Measurements from ENCODE around the gene CEMIP. TPM values are rescaled to one million over a fixed set of nuclear protein-coding genes. Genes with fewer than 3 reads are reported as not detected.

CEMIP gene
- total and polyA plus RNA-seq, 10 of the 15 experiments (the other 5 are each of a cell fraction or from before 2014, with no cell fraction given): 0.01 to 0.44 (median 0.16) TPM; not detected in 6

GRCh38 chr15:80744415-80744814 is 34.8 kb upstream of the CEMIP start:
- intact Hi-C loops (cut with micrococcal nuclease; ENCODE audit: unreplicated experiment) (no loop called here), in situ Hi-C loops (cut with MboI) (no loop called here)
- Histone ChIP-seq H4K20me1 (ENCODE audit: control insufficient read depth, insufficient read depth) (no peaks in the 10 kb centered on the region), H3K4me3 (no peak overlapping the region), H3K27me3 (replicated peaks in 1 of 2; ENCODE audit: control insufficient read depth in 2 of 2, insufficient read depth in 2 of 2, low read length in 1 of 2) (no peaks in the 10 kb centered on the region), H3K4me1 (ENCODE audit: control insufficient read depth, insufficient read depth, low read length) (no peaks in the 10 kb centered on the region), H2AFZ (ENCODE audit: control insufficient read depth, low read depth, low read length) (no peak overlapping the region), H3K4me2 (ENCODE audit: control insufficient read depth, insufficient read depth) (no peak overlapping the region), H3K79me2 (ENCODE audit: control insufficient read depth, insufficient read depth, low read length) (no peaks in the 10 kb centered on the region), H3K36me3 (ENCODE audit: control insufficient read depth in 2 of 2, insufficient read depth in 2 of 2, low read length in 1 of 2) (no peaks in the 10 kb centered on the region), H3K9ac (ENCODE audit: control insufficient read depth, insufficient read depth, low read length) (no peak overlapping the region), H3K27ac (ENCODE audit: control insufficient read depth, insufficient read depth) (no peak overlapping the region), H3K9me3 (replicated peaks; ENCODE audit: control insufficient read depth, insufficient read depth, low read length) (peaks cover 2% of the 10 kb centered on the region; the same call in 1 of the 3 replicates)
- no peak for DNase-seq (ENCODE audit: low read depth, low spot score)
- no peak for FAIRE-seq
- no peak for TF ChIP-seq FOXK2 (IDR thresholded peaks at IDR 0.05)
- TF ChIP-seq PML (IDR thresholded peaks at IDR 0.05; ENCODE audit: low read length): no peak
- TF ChIP-seq SMAD1 (IDR thresholded peaks at IDR 0.05; ENCODE audit: low read depth, partially characterized antibody): no peak
- no peak for TF ChIP-seq HDGF (IDR thresholded peaks at IDR 0.05)
- TF ChIP-seq CBX5 (IDR thresholded peaks at IDR 0.05; ENCODE audit: low read depth): no peak
- no peak for TF ChIP-seq POU2F2 (IDR thresholded peaks at IDR 0.05; ENCODE audit: borderline replicate concordance, low read depth, low read length)
- no peak for TF ChIP-seq CREM (IDR thresholded peaks at IDR 0.05; ENCODE audit: low read depth)
- TF ChIP-seq NR2C2 (IDR thresholded peaks at IDR 0.05; ENCODE audit: borderline replicate concordance, control insufficient read depth, insufficient read length, low read depth): no peak
- no peak for TF ChIP-seq ELK1 (IDR thresholded peaks at IDR 0.05; ENCODE audit: low read depth, low read length)
- no peak for TF ChIP-seq TCF7 (IDR thresholded peaks at IDR 0.05; ENCODE audit: borderline replicate concordance)
- TF ChIP-seq ZSCAN29 (IDR thresholded peaks at IDR 0.05): no peak
- TF ChIP-seq ATF3 (IDR thresholded peaks at IDR 0.05; ENCODE audit: borderline replicate concordance, extremely low read depth, low read depth, low read length): no peak
- TF ChIP-seq NR2F1 (conservative IDR thresholded peaks at IDR 0.05): no peak
- no peak for TF ChIP-seq GATAD2B (conservative IDR thresholded peaks at IDR 0.05; ENCODE audit: low read depth)
- no peak for TF ChIP-seq KLF5 (IDR thresholded peaks at IDR 0.05; ENCODE audit: partially characterized antibody)
- TF ChIP-seq RUNX3 (IDR thresholded peaks at IDR 0.05; ENCODE audit: low read length): no peak
- no peak for TF ChIP-seq ZBTB40 (IDR thresholded peaks at IDR 0.05; ENCODE audit: borderline replicate concordance)
- TF ChIP-seq ZNF274 (IDR thresholded peaks at IDR 0.05; ENCODE audit: insufficient read depth, insufficient read length): no peak
- TF ChIP-seq JUNB (IDR thresholded peaks at IDR 0.05): no peak
- TF ChIP-seq NRF1 (conservative IDR thresholded peaks at IDR 0.05; ENCODE audit: low read depth, low read length): no peak
- POLR2A ChIA-PET: no interaction called here
- WGBS (ENCODE audit: insufficient coverage, insufficient replicate concordance, low lambda C conversion rate, missing lambda C conversion rate): 79% methylated on average over 6 of the region's 6 CpGs
- CTCF ChIA-PET: no interaction called here
- RAD21 ChIA-PET (ENCODE audit: unreplicated experiment): no interaction called here
- ATAC-seq: no peak
- no TSS peak for BruUV-seq (replicated peaks)
- SMC1A ChIA-PET (ENCODE audit: uncharacterized antibody, unreplicated experiment): no interaction called here

Data from GM12878 (cell line).